ENCODE data around the gene CFAP74.

Gene CFAP74

GRCh38 chr1:1925437-1926345, 77.9 kb downstream of the CFAP74 start:
- DNase-seq, result no peak

GRCh38 chr1:1924849-1925248, 78.7 kb downstream of the CFAP74 start:
- no peak for DNase-seq

GRCh38 chr1:1924386-1924785, 79.2 kb downstream of the CFAP74 start:
- DNase-seq, result peak; percentile 36

GRCh38 chr1:1922956-1923833, 80.4 kb downstream of the CFAP74 start:
- DNase-seq, result no peak

GRCh38 chr1:1922702-1922955, 81.0 kb downstream of the CFAP74 start:
- DNase-seq, result no peak

GRCh38 chr1:1921901-1922701, 81.5 kb downstream of the CFAP74 start:
- no peak for DNase-seq

- no peak for DNase-seq
These were observed 82.1 kb downstream of the CFAP74 start for GRCh38 chr1:1921459-1921862.

- no peak for DNase-seq
These were observed 82.8 kb downstream of the CFAP74 start for GRCh38 chr1:1920608-1921458.

- DNase-seq, result no peak
These were observed 83.5 kb downstream of the CFAP74 start for GRCh38 chr1:1920057-1920607.

GRCh38 chr1:1919304-1920056, 84.1 kb downstream of the CFAP74 start:
- DNase-seq, result peak; percentile 99

- no peak for DNase-seq
These were observed 84.7 kb downstream of the CFAP74 start, which contains the start of gene TMEM52 for GRCh38 chr1:1918901-1919303. TMEM52 (minus strand) TSS chr1:1919279; CDS start chr1:1919265, 14 bp downstream.

GRCh38 chr1:1917995-1918900, 85.3 kb downstream of the CFAP74 start:
- DNase-seq, result no peak

- DNase-seq, result no peak
These were observed 86.1 kb downstream of the CFAP74 start for GRCh38 chr1:1917304-1917976.

- no peak for DNase-seq
These were observed 86.7 kb downstream of the CFAP74 start for GRCh38 chr1:1916851-1917251.

GRCh38 chr1:1915911-1916840, 87.4 kb downstream of the CFAP74 start:
- no peak for DNase-seq

GRCh38 chr1:1914971-1915692, 88.5 kb downstream of the CFAP74 start, which contains the start of gene CALML6:
CALML6 (plus strand) TSS chr1:1915260; CDS start chr1:1915281, 21 bp downstream.
- no peak for DNase-seq
